ENCODE data around the gene GOLGA1. TPM values are rescaled to one million over a fixed set of nuclear protein-coding genes. Genes with fewer than 3 reads are reported as not detected.

Gene GOLGA1
- total RNA-seq, 1 experiment from 2014 or later = 9.6 TPM

DNA sequence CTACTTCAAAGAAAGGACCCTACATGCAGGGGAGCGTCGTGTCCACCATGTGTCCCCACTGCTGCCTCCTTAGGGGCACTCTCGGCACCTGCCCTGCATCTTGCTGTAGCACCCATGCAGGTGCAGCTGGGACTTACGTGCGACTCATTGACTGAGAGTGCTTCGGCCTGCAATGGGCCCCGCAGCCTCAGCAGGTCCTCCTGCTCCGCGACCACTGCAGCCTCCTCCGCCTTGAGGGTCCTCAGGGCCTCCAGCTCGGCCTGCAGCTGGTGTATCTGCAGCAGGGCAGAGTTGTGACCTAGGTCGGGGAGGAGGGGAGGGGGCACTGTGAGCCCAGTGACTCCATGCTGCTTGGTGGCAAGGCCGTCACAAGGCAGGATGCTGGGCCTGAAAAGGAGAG, 51.9 kb downstream of the GOLGA1 start (continued):
- TF ChIP-seq ZNF281 (CRISPR knock-in tag; IDR thresholded peaks at IDR 0.05) (no peak), JAZF1 (CRISPR knock-in tag; IDR thresholded peaks at IDR 0.05) (no peak), ZNF232 (CRISPR knock-in tag; IDR thresholded peaks at IDR 0.05) (no peak), NR1H2 (CRISPR knock-in tag; IDR thresholded peaks at IDR 0.05) (no peak), FOXP1 (CRISPR knock-in tag; IDR thresholded peaks at IDR 0.05; ENCODE audit: borderline replicate concordance) (no peak)
- TF ChIP-seq, protein P1, sequence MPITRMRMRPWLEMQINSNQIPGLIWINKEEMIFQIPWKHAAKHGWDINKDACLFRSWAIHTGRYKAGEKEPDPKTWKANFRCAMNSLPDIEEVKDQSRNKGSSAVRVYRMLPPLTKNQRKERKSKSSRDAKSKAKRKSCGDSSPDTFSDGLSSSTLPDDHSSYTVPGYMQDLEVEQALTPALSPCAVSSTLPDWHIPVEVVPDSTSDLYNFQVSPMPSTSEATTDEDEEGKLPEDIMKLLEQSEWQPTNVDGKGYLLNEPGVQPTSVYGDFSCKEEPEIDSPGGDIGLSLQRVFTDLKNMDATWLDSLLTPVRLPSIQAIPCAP (CRISPR knock-in tag; IDR thresholded peaks at IDR 0.05) = no peak

DNA sequence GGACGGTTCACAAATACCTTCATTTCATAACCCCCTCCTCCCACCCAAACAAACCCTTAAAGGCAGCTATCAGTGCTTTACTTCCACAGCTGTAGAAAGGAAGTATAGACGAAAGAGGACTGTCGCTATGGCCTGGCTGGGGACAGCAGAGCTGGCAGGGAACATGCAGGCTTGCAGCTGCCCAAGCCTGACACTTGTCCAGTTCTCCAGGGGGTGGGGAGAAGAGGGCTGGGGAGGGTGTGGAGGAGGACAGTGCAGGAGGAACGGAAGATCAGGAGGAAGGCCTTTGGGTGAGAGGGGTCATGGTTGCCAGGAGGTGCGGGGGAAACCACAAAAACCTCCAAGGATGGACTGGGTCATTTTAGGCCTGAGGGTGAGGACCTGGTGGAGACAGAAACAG, 53.1 kb downstream of the GOLGA1 start:
- H3K9me3 Mint-ChIP-seq = no peaks in the 10 kb centered on the region
- ATAC-seq (no peak), DNase-seq (ENCODE audit: low spot score) (no peak)
- H3K27me3 Mint-ChIP-seq (ENCODE audit: low read depth) = no peaks in the 10 kb centered on the region
- TF ChIP-seq ZNF263 (CRISPR knock-in tag; IDR thresholded peaks at IDR 0.05; ENCODE audit: low read depth) (no peak), SMAD4 (CRISPR knock-in tag; IDR thresholded peaks at IDR 0.05) (no peak)
- ChIA-PET POLR2A (no interaction called here), CTCF (interaction anchor here (0.7 to 2.0 kb wide), 2 partner anchors 35 to 46 kb away, joined by 3 to 7 read pairs; partner anchors contain the start of gene WDR38)
- peaks cover 6% of the 10 kb centered on the region for H3K36me3 Mint-ChIP-seq
- no peak overlapping the region for H3K27ac Mint-ChIP-seq
- peaks cover 6% of the 10 kb centered on the region for H3K4me1 Mint-ChIP-seq
- H3K4me3 Mint-ChIP-seq = no peak overlapping the region

DNA sequence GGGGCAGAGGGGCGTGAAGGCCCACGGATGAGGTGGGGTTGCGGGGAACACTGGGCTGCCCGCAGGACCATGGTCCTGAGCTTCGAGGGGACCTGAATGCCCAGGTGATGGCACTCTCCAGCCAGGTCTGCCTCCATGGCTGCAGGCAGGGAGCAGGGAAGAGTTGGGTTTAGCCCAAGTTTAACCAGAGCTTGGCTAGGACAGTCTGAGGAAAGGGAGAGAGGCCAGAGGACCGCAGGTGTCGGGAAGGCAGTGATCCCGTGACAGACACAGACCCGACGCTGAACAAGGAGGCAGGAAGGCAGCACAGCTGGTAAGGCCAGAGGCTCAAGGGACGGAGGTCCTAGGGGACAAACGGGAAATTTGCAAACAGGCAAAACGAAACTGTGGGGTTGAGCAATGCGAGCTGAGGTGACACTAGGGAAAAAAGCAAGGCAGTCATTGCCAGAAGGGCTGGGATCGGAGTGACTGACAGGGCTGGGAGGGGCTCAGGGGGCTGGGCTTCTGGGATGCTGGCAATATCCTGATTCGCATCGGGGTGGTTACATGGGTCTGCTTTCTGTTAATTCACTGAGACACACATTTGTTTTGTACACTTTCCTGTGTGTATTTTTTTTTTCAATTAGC, 53.9 kb downstream of the GOLGA1 start:
- Mint-ChIP-seq H3K27ac (peak overlapping the region; percentile 69), H3K4me3 (no peak overlapping the region), H3K27me3 (ENCODE audit: low read depth) (no peaks in the 10 kb centered on the region), H3K9me3 (no peaks in the 10 kb centered on the region), H3K36me3 (peaks cover 6% of the 10 kb centered on the region), H3K4me1 (peaks cover 10% of the 10 kb centered on the region)
- ATAC-seq (peak; percentile 19; the same call in 1 of the 2 replicates), DNase-seq (ENCODE audit: low spot score) (no peak)
- ChIA-PET POLR2A (interaction anchor here (0.5 to 1.2 kb wide), 3 partner anchors 17 to 300 kb away, joined by 4 to 7 read pairs (median 5); no protein-coding TSS in a partner anchor), CTCF (interaction anchor here (0.7 to 2.0 kb wide), 3 partner anchors 34 to 47 kb away, joined by 3 to 7 read pairs (median 3); partner anchors contain the start of gene WDR38)
- TF ChIP-seq TEAD4 (CRISPR knock-in tag; IDR thresholded peaks at IDR 0.05) (no peak), RORB (CRISPR knock-in tag; IDR thresholded peaks at IDR 0.05) (no peak), ZNF232 (CRISPR knock-in tag; IDR thresholded peaks at IDR 0.05) (no peak), ZNF396 (CRISPR knock-in tag; IDR thresholded peaks at IDR 0.05; ENCODE audit: borderline replicate concordance) (no peak), ZBTB21 (CRISPR knock-in tag; IDR thresholded peaks at IDR 0.05; ENCODE audit: borderline replicate concordance) (no peak), ESRRA (CRISPR knock-in tag; IDR thresholded peaks at IDR 0.05; ENCODE audit: borderline replicate concordance) (no peak), CREB1 (CRISPR knock-in tag; IDR thresholded peaks at IDR 0.05) (no peak), CBFB (CRISPR knock-in tag; IDR thresholded peaks at IDR 0.05; ENCODE audit: low read depth) (no peak), NR1H2 (CRISPR knock-in tag; IDR thresholded peaks at IDR 0.05) (no peak), ZMAT4 (CRISPR knock-in tag; IDR thresholded peaks at IDR 0.05) (no peak), GTF2I (CRISPR knock-in tag; conservative IDR thresholded peaks at IDR 0.05) (no peak), ZNF219 (CRISPR knock-in tag; IDR thresholded peaks at IDR 0.05; ENCODE audit: borderline replicate concordance) (no peak), USF2 (CRISPR knock-in tag; IDR thresholded peaks at IDR 0.05) (no peak), ELF4 (CRISPR knock-in tag; IDR thresholded peaks at IDR 0.05; ENCODE audit: low read depth) (no peak), ZNF121 (CRISPR knock-in tag; IDR thresholded peaks at IDR 0.05) (no peak)
- TF ChIP-seq, protein P2, sequence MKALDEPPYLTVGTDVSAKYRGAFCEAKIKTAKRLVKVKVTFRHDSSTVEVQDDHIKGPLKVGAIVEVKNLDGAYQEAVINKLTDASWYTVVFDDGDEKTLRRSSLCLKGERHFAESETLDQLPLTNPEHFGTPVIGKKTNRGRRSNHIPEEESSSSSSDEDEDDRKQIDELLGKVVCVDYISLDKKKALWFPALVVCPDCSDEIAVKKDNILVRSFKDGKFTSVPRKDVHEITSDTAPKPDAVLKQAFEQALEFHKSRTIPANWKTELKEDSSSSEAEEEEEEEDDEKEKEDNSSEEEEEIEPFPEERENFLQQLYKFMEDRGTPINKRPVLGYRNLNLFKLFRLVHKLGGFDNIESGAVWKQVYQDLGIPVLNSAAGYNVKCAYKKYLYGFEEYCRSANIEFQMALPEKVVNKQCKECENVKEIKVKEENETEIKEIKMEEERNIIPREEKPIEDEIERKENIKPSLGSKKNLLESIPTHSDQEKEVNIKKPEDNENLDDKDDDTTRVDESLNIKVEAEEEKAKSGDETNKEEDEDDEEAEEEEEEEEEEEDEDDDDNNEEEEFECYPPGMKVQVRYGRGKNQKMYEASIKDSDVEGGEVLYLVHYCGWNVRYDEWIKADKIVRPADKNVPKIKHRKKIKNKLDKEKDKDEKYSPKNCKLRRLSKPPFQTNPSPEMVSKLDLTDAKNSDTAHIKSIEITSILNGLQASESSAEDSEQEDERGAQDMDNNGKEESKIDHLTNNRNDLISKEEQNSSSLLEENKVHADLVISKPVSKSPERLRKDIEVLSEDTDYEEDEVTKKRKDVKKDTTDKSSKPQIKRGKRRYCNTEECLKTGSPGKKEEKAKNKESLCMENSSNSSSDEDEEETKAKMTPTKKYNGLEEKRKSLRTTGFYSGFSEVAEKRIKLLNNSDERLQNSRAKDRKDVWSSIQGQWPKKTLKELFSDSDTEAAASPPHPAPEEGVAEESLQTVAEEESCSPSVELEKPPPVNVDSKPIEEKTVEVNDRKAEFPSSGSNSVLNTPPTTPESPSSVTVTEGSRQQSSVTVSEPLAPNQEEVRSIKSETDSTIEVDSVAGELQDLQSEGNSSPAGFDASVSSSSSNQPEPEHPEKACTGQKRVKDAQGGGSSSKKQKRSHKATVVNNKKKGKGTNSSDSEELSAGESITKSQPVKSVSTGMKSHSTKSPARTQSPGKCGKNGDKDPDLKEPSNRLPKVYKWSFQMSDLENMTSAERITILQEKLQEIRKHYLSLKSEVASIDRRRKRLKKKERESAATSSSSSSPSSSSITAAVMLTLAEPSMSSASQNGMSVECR (CRISPR knock-in tag; IDR thresholded peaks at IDR 0.05; ENCODE audit: borderline replicate concordance) = no peak
- TF ChIP-seq, protein P1 (CRISPR knock-in tag; IDR thresholded peaks at IDR 0.05) = no peak

Measured in WTC11 (cell line).